Thyroid gland (tissue), 4 donors: ENCODE data around the gene INPP5F.

ENCODE experiments used
- CTCF ChIP-seq, 6 experiments: fragments of 200-600 bp in 3 of 6; fragments of 450-650 bp in 3 of 6; sonication (generic) in 3 of 6; IDR thresholded peaks; one replicate each; pipeline ENCODE4 v1.5.1; 2016 to 2019; ENCODE audit warnings: antibody characterized with exemption in 6 of 6, mild to moderate bottlenecking in 2 of 6, inconsistent platforms in 1 of 6, moderate library complexity in 1 of 6
- POLR2A ChIP-seq, 2 donors: fragments of 450-650 bp; IDR thresholded peaks; one replicate each; pipeline ENCODE4 v1.6.1; 2017; ENCODE audit warnings: antibody characterized with exemption in 2 of 2, mild to moderate bottlenecking in 2 of 2, moderate library complexity in 1 of 2

GRCh38 chr10:119762035-119762434, 36.2 kb downstream of the INPP5F start:
- TF ChIP-seq CTCF (IDR thresholded peaks at IDR 0.05) (no peak), POLR2A (IDR thresholded peaks at IDR 0.05) (no peak)
